ENCODE data around the gene CCDC38.

Gene CCDC38

GRCh38 chr12:95962222-95962621 lies 19.8 kb upstream of the CCDC38 start:
- DNase-seq (ENCODE audit: low read depth in 3 of 3), result no peak

GRCh38 chr12:95960241-95960640 lies 17.8 kb upstream of the CCDC38 start:
- no peak for DNase-seq (ENCODE audit: low read depth in 3 of 3)

GRCh38 chr12:95959107-95959506 lies 16.7 kb upstream of the CCDC38 start:
- no peak for DNase-seq (ENCODE audit: low read depth in 3 of 3)

GRCh38 chr12:95956557-95957145 lies 14.2 kb upstream of the CCDC38 start:
- DNase-seq (ENCODE audit: low read depth in 3 of 3), result no peak

GRCh38 chr12:95955549-95956159 lies 13.2 kb upstream of the CCDC38 start:
- no peak for DNase-seq (ENCODE audit: low read depth in 3 of 3)

GRCh38 chr12:95953000-95953399 lies 10.6 kb upstream of the CCDC38 start:
- no peak for DNase-seq (ENCODE audit: low read depth in 3 of 3)

GRCh38 chr12:95951515-95951914 lies 9.1 kb upstream of the CCDC38 start:
- DNase-seq (ENCODE audit: low read depth in 3 of 3), result no peak

- no peak for DNase-seq (ENCODE audit: low read depth in 3 of 3)
These were observed 7.2 kb upstream of the CCDC38 start for GRCh38 chr12:95949477-95950206.

GRCh38 chr12:95944108-95944704 lies 1.8 kb upstream of the CCDC38 start:
- no peak for DNase-seq (ENCODE audit: low read depth in 3 of 3)

GRCh38 chr12:95943330-95943842 lies 972 bp upstream of the CCDC38 start, which contains the start of gene AMDHD1:
AMDHD1 (plus strand) TSS chr12:95943331; CDS start chr12:95943399, 68 bp downstream.
- peak; percentile 21 to 54 (median 26) for DNase-seq (ENCODE audit: low read depth in 3 of 3)

GRCh38 chr12:95942101-95942523 lies 302 bp downstream of the CCDC38 start:
- no peak for DNase-seq (ENCODE audit: low read depth in 3 of 3)

- no peak for DNase-seq (ENCODE audit: low read depth in 3 of 3)
These were observed 1.9 kb downstream of the CCDC38 start for GRCh38 chr12:95940514-95940913.

- DNase-seq (ENCODE audit: low read depth in 3 of 3), result no peak
These were observed 20.2 kb downstream of the CCDC38 start for GRCh38 chr12:95922231-95922630.

GRCh38 chr12:95919110-95919509 lies 23.3 kb downstream of the CCDC38 start:
- no peak for DNase-seq (ENCODE audit: low read depth in 3 of 3)

GRCh38 chr12:95918194-95918993 lies 24.0 kb downstream of the CCDC38 start:
- peak in 2 of 3 experiments; percentile 10 to 13 for DNase-seq (ENCODE audit: low read depth in 3 of 3)

GRCh38 chr12:95909871-95910270 lies 32.5 kb downstream of the CCDC38 start:
- no peak for DNase-seq (ENCODE audit: low read depth in 3 of 3)

- no peak for DNase-seq (ENCODE audit: low read depth in 3 of 3)
These were observed 33.8 kb downstream of the CCDC38 start for GRCh38 chr12:95908573-95908972.

- no peak for DNase-seq (ENCODE audit: low read depth in 3 of 3)
These were observed 44.3 kb downstream of the CCDC38 start for GRCh38 chr12:95898081-95898480.

- DNase-seq (ENCODE audit: low read depth in 3 of 3), result no peak
These were observed 45.6 kb downstream of the CCDC38 start for GRCh38 chr12:95896846-95897245.

- DNase-seq (ENCODE audit: low read depth in 3 of 3), result no peak
These were observed 51.5 kb downstream of the CCDC38 start for GRCh38 chr12:95890958-95891357.

GRCh38 chr12:95887311-95887710 lies 55.1 kb downstream of the CCDC38 start:
- no peak for DNase-seq (ENCODE audit: low read depth in 3 of 3)

Data from stimulated activated CD4-positive, alpha-beta T cell treated with anti-CD3 and anti-CD28 coated beads, TNF-alpha, amount 100 ng/mL, for 4 hours (primary cell).